Measurements from ENCODE around the gene RBMS1. TPM values are rescaled to one million over a fixed set of nuclear protein-coding genes. Genes with fewer than 3 reads are reported as not detected.
A peak's percentile ranks its signal among the peaks of the same experiment; 100 is the strongest.

RBMS1 gene
- total RNA-seq, 4 donors from 2014 or later: 133 to 180 (median 139) TPM

DNA sequence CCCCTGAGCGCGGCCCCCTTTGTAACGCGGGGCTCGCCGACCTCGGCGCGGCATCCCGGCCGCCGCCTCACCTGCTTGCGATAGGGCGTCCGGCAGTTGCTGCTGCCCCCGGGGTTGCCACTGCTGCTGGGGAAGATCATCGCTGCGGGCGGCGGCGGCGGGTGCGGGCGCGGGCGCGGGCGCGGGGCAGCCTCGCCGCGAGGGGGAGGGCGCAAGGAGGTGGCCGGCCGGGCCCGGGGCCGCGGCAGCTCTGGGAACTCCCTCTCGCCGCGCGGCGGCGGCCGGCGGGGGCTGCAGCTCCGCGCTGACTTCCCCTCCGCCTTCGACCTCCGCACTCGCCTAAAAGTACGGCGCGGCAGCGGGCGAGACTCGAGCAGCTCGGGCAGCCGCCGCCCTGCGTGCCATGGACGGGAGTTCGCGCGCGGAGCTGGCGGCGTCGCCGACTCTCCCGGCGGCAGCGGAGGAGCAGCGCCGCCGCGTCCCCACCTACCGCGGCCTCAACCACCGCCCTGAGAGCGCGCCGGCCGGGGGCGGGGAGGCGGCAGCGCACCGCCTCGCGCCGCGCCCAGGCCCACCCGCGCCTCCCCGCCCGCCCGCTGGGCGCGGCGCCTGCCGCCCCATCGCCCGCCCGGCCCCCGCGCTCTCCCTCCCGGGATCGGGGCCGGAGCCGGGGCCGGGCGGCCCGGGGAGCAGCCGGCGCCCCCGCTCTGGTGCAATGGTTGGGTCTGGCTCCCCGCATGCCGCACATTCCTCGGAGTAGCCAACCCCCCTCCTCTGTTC, 86.0 kb downstream of the RBMS1 start:
- TF ChIP-seq, protein P1, sequence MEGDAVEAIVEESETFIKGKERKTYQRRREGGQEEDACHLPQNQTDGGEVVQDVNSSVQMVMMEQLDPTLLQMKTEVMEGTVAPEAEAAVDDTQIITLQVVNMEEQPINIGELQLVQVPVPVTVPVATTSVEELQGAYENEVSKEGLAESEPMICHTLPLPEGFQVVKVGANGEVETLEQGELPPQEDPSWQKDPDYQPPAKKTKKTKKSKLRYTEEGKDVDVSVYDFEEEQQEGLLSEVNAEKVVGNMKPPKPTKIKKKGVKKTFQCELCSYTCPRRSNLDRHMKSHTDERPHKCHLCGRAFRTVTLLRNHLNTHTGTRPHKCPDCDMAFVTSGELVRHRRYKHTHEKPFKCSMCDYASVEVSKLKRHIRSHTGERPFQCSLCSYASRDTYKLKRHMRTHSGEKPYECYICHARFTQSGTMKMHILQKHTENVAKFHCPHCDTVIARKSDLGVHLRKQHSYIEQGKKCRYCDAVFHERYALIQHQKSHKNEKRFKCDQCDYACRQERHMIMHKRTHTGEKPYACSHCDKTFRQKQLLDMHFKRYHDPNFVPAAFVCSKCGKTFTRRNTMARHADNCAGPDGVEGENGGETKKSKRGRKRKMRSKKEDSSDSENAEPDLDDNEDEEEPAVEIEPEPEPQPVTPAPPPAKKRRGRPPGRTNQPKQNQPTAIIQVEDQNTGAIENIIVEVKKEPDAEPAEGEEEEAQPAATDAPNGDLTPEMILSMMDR (IDR thresholded peaks at IDR 0.05): no peak
- DNase-seq (ENCODE audit: low spot score) (no peak), ATAC-seq (ENCODE audit: low FRiP score) (peak; percentile 82)

DNA sequence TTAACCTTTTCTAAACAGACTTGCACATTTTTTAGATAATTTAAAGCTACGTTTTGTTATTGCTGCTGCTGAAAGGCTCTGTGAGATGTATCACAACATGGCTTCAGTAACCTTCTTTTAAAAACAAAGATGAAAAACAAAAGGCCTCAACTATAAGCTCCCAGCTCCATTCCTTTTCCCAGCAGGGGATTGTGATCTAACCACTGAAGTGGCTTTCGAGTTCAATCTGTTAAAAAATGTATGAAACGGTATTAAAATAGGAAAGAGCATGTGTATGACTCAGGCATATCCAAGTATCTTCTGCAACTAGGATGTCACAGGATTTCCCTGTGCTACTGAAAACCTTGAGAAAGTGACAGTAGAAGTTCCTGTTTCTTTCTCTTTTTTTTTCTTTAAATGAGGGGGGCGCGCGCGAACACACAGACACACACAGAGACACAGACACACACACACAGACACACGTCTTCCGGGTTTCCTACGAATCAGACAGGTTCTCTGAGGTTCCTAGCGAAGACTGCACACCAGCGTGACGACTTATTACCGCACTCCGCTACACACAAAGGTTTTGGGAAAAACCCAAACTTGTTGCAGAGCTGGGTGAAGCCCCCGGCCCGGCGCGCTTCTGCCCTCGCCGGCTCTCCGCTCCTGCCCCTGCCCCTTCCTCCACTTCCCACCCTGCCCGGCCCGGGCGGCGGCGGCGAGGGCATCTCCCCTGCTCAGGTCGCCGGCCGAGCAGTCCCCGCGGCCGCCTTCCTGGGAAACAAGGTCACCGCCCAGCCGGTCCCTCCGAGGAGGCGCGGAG, 86.8 kb downstream of the RBMS1 start:
- DNase-seq (ENCODE audit: low spot score) (no peak), ATAC-seq (ENCODE audit: low FRiP score) (peak; percentile 15)
- TF ChIP-seq, protein P1 (IDR thresholded peaks at IDR 0.05): no peak

DNA sequence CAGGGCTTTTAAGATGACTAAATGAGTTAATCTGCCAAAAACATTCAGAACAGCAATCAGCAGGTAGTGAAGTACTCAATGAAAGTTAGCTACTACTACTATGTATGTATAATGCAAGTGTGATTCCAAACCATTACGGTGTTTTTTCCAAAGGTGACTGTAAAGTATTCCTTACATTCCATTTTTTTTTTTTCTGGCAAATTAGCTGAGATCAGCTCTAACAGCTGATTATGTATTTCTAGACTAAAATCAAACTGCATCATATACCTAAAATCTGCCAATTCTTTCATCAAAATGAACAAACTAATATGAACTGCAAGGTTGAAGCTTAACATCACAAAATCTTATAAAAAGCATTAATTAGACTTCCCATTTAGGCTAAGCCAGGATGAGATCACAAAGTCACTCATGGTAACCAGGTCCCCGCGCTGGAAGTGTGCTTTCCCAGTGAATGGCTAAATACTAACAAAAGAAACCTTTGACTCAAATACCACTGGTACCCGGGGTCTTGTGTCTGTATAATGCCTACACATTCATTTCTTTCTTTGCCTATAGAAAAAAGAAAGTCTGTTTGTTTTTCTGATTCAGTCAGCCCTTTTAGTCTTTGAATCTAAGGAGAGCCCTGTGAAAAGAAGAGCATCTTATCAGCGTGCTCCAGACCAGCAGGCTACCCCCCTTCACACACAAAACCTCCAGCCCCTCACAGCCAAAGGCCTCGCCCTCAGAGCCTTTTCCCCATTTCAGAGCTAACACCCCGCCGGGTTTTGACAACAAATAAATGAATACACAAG, 88.3 kb downstream of the RBMS1 start:
- TF ChIP-seq, protein P1 (IDR thresholded peaks at IDR 0.05): no peak
- DNase-seq (ENCODE audit: low spot score): no peak
- no peak for ATAC-seq (ENCODE audit: low FRiP score)

DNA sequence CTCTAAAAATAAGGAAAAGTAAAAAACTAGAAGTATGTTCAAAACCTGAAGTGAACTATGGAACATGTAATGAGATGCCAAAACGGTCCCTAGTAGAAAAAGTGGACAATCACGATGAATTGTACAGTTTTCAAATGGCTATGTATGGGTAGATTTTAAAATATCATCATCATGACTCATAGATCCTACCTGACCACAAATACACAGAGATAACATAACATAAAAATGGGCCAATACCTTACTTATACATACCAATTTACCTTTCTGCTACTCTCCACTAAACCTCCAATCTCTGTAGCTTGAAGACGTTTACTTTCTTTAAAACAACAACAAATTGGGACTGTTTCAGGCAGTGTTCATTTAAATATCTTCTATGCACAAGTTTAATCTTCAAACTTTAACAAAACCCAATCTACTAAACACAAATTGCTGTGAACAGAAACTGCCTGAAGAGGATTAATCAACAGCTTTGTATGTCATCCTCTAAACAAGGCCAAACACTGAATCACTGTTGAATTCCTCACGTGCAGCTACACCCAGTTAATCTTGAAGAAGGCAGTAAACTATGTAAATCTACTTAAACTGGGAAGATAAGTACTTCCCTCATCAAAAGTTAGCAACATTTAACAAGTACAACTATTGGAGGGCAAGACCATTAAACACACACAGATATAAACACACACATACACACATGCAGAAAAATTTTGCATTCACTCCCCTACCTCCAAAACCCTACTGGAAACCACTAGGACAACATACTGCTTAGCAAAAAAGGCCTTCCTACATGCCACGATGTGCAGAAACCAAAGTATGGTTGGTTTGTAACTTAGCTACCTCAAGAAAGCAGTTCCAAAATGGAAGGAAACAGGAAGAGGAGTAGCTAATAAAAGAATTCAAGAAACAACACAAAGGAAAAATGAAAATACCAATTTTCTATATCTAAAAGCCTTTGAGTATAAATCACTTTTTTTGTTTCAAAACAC, 90.3 kb downstream of the RBMS1 start:
- ATAC-seq (ENCODE audit: low FRiP score): peak; percentile 27
- TF ChIP-seq, protein P1 (IDR thresholded peaks at IDR 0.05): no peak
- no peak for DNase-seq (ENCODE audit: low spot score)

DNA sequence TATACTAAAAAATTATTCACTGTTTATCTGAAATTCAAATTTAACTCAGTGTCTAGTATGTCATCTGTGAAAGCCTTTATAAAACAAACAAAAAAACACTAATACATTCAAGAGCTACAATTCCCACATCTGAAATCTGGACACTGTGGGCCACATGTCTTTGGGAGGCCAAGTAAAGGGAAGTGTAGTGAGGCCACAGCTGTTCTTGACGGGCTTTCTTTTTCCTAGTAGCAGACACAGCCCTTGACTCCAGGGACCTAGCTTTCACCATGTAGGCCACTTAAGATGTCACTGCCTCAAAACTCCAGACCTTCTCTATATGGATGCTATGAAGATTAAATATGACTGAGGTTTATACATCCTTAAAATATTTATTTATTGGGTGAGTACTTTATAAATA, 91.1 kb downstream of the RBMS1 start:
- no peak for DNase-seq (ENCODE audit: low spot score)
- no peak for ATAC-seq (ENCODE audit: low FRiP score)
- TF ChIP-seq, protein P1 (IDR thresholded peaks at IDR 0.05): no peak

DNA sequence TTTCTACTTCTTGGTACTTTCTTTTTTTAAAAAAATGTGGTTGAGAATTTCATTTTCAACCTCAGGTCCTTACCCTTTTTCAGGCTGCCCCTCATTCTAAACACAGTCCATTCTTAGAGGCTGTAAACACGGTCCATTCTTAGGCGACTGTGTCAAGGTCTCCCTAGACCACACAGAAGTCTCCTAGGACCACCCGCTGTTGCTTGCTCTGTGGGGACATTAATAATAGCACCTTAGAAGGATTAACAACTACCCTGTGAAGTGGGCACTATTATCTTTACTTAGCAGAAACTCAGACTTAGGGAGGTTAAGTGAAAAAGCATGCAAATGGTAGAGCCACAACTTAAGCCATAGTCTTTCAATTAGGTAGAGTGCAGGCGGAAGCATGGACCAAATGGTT, 91.7 kb downstream of the RBMS1 start:
- TF ChIP-seq, protein P1 (IDR thresholded peaks at IDR 0.05): no peak
- DNase-seq (ENCODE audit: low spot score): no peak
- no peak for ATAC-seq (ENCODE audit: low FRiP score)

Data from omental fat pad (tissue), 4 donors.